HEK293 (cell line): ENCODE results near the gene TRIM29.
"Not testable (repeated sequence)": the region's sequence is repeated elsewhere in the genome, so short reads cannot be mapped to it uniquely, and the experiment has no call there.

Source experiments
- CTCF ChIA-PET: fragments of 350-600 bp; formaldehyde crosslinking; extraction: SDS; loops from one replicate; lab custom pipeline; 2021; ENCODE audit warnings: antibody characterized with exemption; lab: Yijun Ruan, JAX
- POLR2A ChIA-PET: fragments of 300-600 bp; formaldehyde crosslinking; extraction: SDS; loops from one replicate; lab custom pipeline; 2020; ENCODE audit warnings: antibody characterized with exemption, inconsistent platforms; lab: Yijun Ruan, JAX
- H3K27ac ChIP-seq: fragments of 200-500 bp; sonication (Bioruptor generic); 2 replicates; pipeline ENCODE4 v1.5.1; 2014; ENCODE audit warnings: low read depth, low read length, control low read depth, inconsistent platforms; ENCODE audit errors: extremely low read depth
- H3K36me3 ChIP-seq, 2 experiments: fragments of 200-500 bp in 1 of 2; sonication (Bioruptor generic) in 1 of 2; 1 replicate in 1 of 2; 2 replicates in 1 of 2; pipeline ENCODE4 v1.5.1; 2014 to 2017; ENCODE audit warnings: inconsistent platforms in 2 of 2, low read length in 2 of 2; ENCODE audit not compliant: control insufficient read depth in 2 of 2, insufficient read depth in 1 of 2
- H3K4me1 ChIP-seq: fragments of 200-500 bp; sonication (Bioruptor generic); 2 replicates; pipeline ENCODE4 v1.5.1; 2014; ENCODE audit warnings: mild to moderate bottlenecking, low read length, inconsistent platforms; ENCODE audit not compliant: control insufficient read depth, insufficient read depth
- H3K4me3 ChIP-seq: 2 replicates; pipeline ENCODE4 v1.5.1; 2011; ENCODE audit warnings: low read depth, mild to moderate bottlenecking, control low read depth, low read length, moderate library complexity
- H3K9me3 ChIP-seq: fragments of 200-500 bp; sonication (Bioruptor generic); 2 replicates; pipeline ENCODE4 v1.5.1; 2014; ENCODE audit warnings: low read depth, low read length, inconsistent platforms; ENCODE audit not compliant: control insufficient read depth, insufficient read depth
- AEBP2 ChIP-seq: fragments of 450-650 bp; formaldehyde crosslinking; IDR thresholded peaks from 2 replicates; pipeline ENCODE4 v1.5.1; 2016; ENCODE audit warnings: missing biosample characterization, missing genetic modification characterization, borderline replicate concordance
- BCL11B ChIP-seq: fragments of 450-650 bp; formaldehyde crosslinking; IDR thresholded peaks from 2 replicates; pipeline ENCODE4 v1.5.1; 2016; ENCODE audit warnings: low read depth, missing biosample characterization, missing genetic modification characterization
- GLI2 ChIP-seq: fragments of 450-650 bp; formaldehyde crosslinking; IDR thresholded peaks from 2 replicates; pipeline ENCODE4; 2017; ENCODE audit warnings: missing biosample characterization, missing genetic modification characterization, low read depth, borderline replicate concordance
- IKZF3 ChIP-seq: fragments of 450-650 bp; IDR thresholded peaks from 2 replicates; pipeline ENCODE4 v1.5.0; 2018; ENCODE audit warnings: missing biosample characterization, mild to moderate bottlenecking, missing genetic modification characterization, moderate library complexity
- KLF17 ChIP-seq: fragments of 450-650 bp; formaldehyde crosslinking; IDR thresholded peaks from 2 replicates; pipeline ENCODE4 v1.5.1; 2016; ENCODE audit warnings: missing biosample characterization, missing genetic modification characterization
- OSR2 ChIP-seq: fragments of 450-650 bp; formaldehyde crosslinking; IDR thresholded peaks from 2 replicates; pipeline ENCODE4 v1.5.1; 2016; ENCODE audit warnings: missing biosample characterization, missing genetic modification characterization
- PRDM6 ChIP-seq: fragments of 450-650 bp; formaldehyde crosslinking; IDR thresholded peaks from 2 replicates; pipeline ENCODE4 v1.5.1; 2017; ENCODE audit warnings: missing biosample characterization, missing genetic modification characterization
- ZBTB11 ChIP-seq: fragments of 450-650 bp; formaldehyde crosslinking; conservative IDR thresholded peaks from 2 replicates; pipeline ENCODE4 v1.5.1; 2016; ENCODE audit warnings: low read depth, missing biosample characterization, missing genetic modification characterization
- ZBTB21 ChIP-seq: fragments of 450-650 bp; formaldehyde crosslinking; IDR thresholded peaks from 2 replicates; pipeline ENCODE4 v1.5.1; 2017; ENCODE audit warnings: missing biosample characterization, missing genetic modification characterization
- ZEB2 ChIP-seq: fragments of 450-650 bp; formaldehyde crosslinking; IDR thresholded peaks from 2 replicates; pipeline ENCODE4 v1.5.1; 2016; ENCODE audit warnings: missing biosample characterization, missing genetic modification characterization
- ZNF133 ChIP-seq: fragments of 450-650 bp; formaldehyde crosslinking; IDR thresholded peaks from 2 replicates; pipeline ENCODE4 v1.5.1; 2016; ENCODE audit warnings: missing biosample characterization, missing genetic modification characterization
- ZNF157 ChIP-seq: fragments of 450-650 bp; formaldehyde crosslinking; IDR thresholded peaks from 2 replicates; pipeline ENCODE4 v1.5.1; 2016; ENCODE audit warnings: missing biosample characterization, missing genetic modification characterization
- ZNF221 ChIP-seq: fragments of 450-650 bp; formaldehyde crosslinking; IDR thresholded peaks from 2 replicates; pipeline ENCODE4 v1.5.1; 2017; ENCODE audit warnings: missing biosample characterization, missing genetic modification characterization, borderline replicate concordance
- ZNF239 ChIP-seq: fragments of 450-650 bp; formaldehyde crosslinking; IDR thresholded peaks from 2 replicates; pipeline ENCODE4 v1.5.1; 2016; ENCODE audit warnings: missing biosample characterization, missing genetic modification characterization
- ZNF292 ChIP-seq: fragments of 450-650 bp; formaldehyde crosslinking; IDR thresholded peaks from 2 replicates; pipeline ENCODE4 v1.5.1; 2016; ENCODE audit warnings: low read depth, missing biosample characterization, missing genetic modification characterization, borderline replicate concordance
- ZNF473 ChIP-seq: fragments of 450-650 bp; formaldehyde crosslinking; IDR thresholded peaks from 2 replicates; pipeline ENCODE4 v1.5.1; 2017; ENCODE audit warnings: missing biosample characterization, missing genetic modification characterization
- ZNF514 ChIP-seq: fragments of 450-650 bp; formaldehyde crosslinking; IDR thresholded peaks from 2 replicates; pipeline ENCODE4 v1.5.1; 2016; ENCODE audit warnings: missing biosample characterization, missing genetic modification characterization
- ZNF558 ChIP-seq: fragments of 450-650 bp; formaldehyde crosslinking; IDR thresholded peaks from 2 replicates; pipeline ENCODE4 v1.5.1; 2016; ENCODE audit warnings: missing biosample characterization, missing genetic modification characterization
- ZNF580 ChIP-seq: fragments of 450-650 bp; formaldehyde crosslinking; IDR thresholded peaks from 2 replicates; pipeline ENCODE4 v1.5.1; 2016; ENCODE audit warnings: missing biosample characterization, missing genetic modification characterization
- ZNF768 ChIP-seq: fragments of 450-650 bp; formaldehyde crosslinking; IDR thresholded peaks from 2 replicates; pipeline ENCODE4 v1.5.1; 2018; ENCODE audit warnings: missing biosample characterization, mild to moderate bottlenecking, missing genetic modification characterization

Gene TRIM29

GRCh38 chr11:120146413-120147093 lies 8.6 kb upstream of the TRIM29 start (continued):
- no peak for TF ChIP-seq ZNF157
- no peak for TF ChIP-seq ZNF558
- TF ChIP-seq ZNF221 (tag by site-specific recombination): no peak
- no peak for TF ChIP-seq IKZF3 (tag by site-specific recombination)
- TF ChIP-seq ZNF514 (tag by site-specific recombination): no peak

GRCh38 chr11:120144501-120144900 lies 6.6 kb upstream of the TRIM29 start:
- Histone ChIP-seq H3K36me3 (no peaks in the 10 kb centered on the region), H3K9me3 (no peaks in the 10 kb centered on the region), H3K4me3 (no peak overlapping the region), H3K4me1 (no peaks in the 10 kb centered on the region), H3K27ac (no peak overlapping the region)
- ChIA-PET CTCF (interaction anchor here (0.7 kb wide), 1 partner anchor 95 kb away, joined by 3 read pairs; no protein-coding TSS in a partner anchor), POLR2A (no interaction called here)
- TF ChIP-seq KLF17 (no peak), GLI2 (tag by site-specific recombination) (no peak), OSR2 (tag by site-specific recombination) (no peak), ZEB2 (tag by site-specific recombination) (no peak), BCL11B (tag by site-specific recombination) (no peak), ZNF580 (no peak), ZNF768 (tag by site-specific recombination) (no peak), PRDM6 (no peak), ZNF292 (tag by site-specific recombination) (no peak), ZBTB11 (no peak), ZNF239 (tag by site-specific recombination) (no peak), ZBTB21 (no peak), AEBP2 (tag by site-specific recombination) (no peak), ZNF133 (no peak), ZNF473 (tag by site-specific recombination) (no peak)

- H3K36me3 ChIP-seq, H3K4me3 ChIP-seq, H3K27ac ChIP-seq, H3K9me3 ChIP-seq, POLR2A ChIA-PET, H3K4me1 ChIP-seq, CTCF ChIA-PET: not testable (repeated sequence)
These were observed 5.6 kb upstream of the TRIM29 start for GRCh38 chr11:120143472-120143871.
